ENCODE data around the gene GTF2H2C_2.
"Not testable (repeated sequence)": the region's sequence is repeated elsewhere in the genome, so short reads cannot be mapped to it uniquely, and the experiment has no call there.

GTF2H2C_2 gene

GRCh38 chr5:70415117-70415516 is at the start of gene GTF2H2C_2:
Gene GTF2H2C_2 (plus strand): TSS chr5:70415368.
- not testable (repeated sequence) for DNase-seq (ENCODE audit: low spot score)

- peak; percentile 6 for DNase-seq (ENCODE audit: low spot score)
Measured at GRCh38 chr5:70400984-70401686, 14.0 kb upstream of the GTF2H2C_2 start.

- DNase-seq (ENCODE audit: low spot score): not testable (repeated sequence)
Measured at GRCh38 chr5:70421322-70421721, 6.2 kb downstream of the GTF2H2C_2 start.

- DNase-seq (ENCODE audit: low spot score): not testable (repeated sequence)
Measured at GRCh38 chr5:70423215-70423614, 8.0 kb downstream of the GTF2H2C_2 start.

- DNase-seq (ENCODE audit: low spot score): not testable (repeated sequence)
Measured at GRCh38 chr5:70438518-70438917, 23.4 kb downstream of the GTF2H2C_2 start.

GRCh38 chr5:70449565-70449964 is 34.4 kb downstream of the GTF2H2C_2 start:
- not testable (repeated sequence) for DNase-seq (ENCODE audit: low spot score)

- not testable (repeated sequence) for DNase-seq (ENCODE audit: low spot score)
Measured at GRCh38 chr5:70451249-70451984, 36.2 kb downstream of the GTF2H2C_2 start.

GRCh38 chr5:70457093-70457492 is 41.9 kb downstream of the GTF2H2C_2 start:
- not testable (repeated sequence) for DNase-seq (ENCODE audit: low spot score)

GRCh38 chr5:70459188-70459587 is 44.0 kb downstream of the GTF2H2C_2 start:
- not testable (repeated sequence) for DNase-seq (ENCODE audit: low spot score)

GRCh38 chr5:70461984-70462383 is 46.8 kb downstream of the GTF2H2C_2 start:
- not testable (repeated sequence) for DNase-seq (ENCODE audit: low spot score)

- DNase-seq (ENCODE audit: low spot score): not testable (repeated sequence)
Measured at GRCh38 chr5:70464019-70464637, 49.0 kb downstream of the GTF2H2C_2 start.

GRCh38 chr5:70469926-70470509 is 54.9 kb downstream of the GTF2H2C_2 start:
- not testable (repeated sequence) for DNase-seq (ENCODE audit: low spot score)

All from A172 (cell line).